ENCODE data around the gene BMPR1A.
"Not testable (repeated sequence)": the region's sequence is repeated elsewhere in the genome, so short reads cannot be mapped to it uniquely, and the experiment has no call there.

BMPR1A gene

DNA sequence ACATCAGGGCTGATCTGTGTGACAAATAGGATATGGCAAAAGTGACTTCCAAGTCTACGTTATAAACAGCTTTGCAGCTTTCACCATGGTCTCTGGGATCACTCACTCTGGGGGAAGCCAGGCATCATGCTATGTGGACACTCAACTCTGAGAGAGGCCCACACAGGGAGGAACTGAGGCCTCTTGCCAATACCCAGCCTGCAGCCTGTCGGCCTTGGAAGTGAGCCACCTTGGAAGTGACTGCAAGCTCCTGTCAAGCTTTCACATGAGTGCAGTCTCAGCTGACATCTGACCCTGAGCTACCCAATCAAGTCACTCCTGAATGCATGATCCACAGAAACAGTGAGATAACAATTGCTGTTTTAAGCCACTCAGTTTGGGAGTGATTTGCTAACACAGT is 144.5 kb downstream of the BMPR1A start:
- no peak for DNase-seq

GRCh38 chr10:86904600-86904999 is 148.2 kb downstream of the BMPR1A start:
- no peak for DNase-seq

GRCh38 chr10:86905429-86905828 is 149.0 kb downstream of the BMPR1A start:
- DNase-seq = no peak

DNA sequence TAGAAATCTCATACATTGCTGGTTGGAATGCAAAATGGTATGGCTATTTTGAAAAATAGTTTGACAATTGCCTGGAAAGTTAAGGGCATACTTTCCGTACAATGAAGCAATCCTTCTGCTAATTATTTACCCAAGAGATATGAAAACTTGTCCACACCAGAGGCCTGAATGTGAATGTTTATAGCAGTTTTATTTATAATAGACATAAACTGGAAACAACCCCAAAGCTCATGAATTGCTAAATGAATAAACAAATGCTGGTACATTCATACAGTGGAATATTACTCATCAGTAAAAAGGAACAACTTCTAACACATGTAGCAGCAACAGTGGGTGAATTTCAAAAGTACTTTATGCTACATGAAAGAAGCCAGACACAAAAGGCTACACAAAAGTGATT is 158.3 kb downstream of the BMPR1A start:
- DNase-seq = no peak

DNA sequence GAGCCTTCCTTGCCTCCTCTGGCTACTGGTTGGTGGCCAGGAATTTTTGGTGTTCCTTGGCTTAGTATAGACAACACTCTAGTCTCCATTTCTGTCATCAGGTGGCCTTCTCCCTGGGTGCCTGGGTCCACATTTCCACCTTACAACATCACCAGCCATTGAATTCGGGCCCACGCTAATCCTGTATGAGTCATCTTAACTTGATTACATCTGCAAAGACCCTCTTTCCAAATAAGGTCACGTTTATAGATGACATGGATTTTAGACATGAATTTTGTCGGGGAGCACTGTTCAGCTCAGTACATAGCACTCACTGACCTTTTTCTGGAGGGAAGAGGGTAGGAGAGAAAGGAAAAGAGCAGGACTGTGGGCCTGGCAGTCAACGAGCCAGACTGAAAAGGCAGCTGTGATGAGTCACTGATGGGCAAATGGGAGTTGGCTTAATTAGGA is 161.6 kb downstream of the BMPR1A start:
- DNase-seq = no peak

DNA sequence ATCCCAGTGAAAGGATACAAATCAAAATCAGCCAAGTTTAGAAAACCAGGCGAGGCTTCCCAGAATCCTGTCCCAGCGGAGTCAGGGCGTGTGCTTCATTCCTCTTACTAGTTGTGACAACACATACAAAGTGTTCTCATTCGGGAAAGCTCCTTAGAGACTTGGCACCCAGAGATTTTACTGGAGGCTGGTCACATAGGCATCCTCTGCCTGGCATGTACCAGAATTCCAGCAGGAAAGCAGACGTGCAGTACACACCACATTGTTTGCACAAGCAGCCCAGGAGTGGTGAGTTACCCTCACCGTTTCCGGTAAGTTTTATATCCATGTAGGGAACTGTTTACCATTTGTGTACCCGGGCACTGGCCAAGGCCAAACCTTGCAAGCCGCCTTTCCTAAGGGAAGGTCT is 166.1 kb downstream of the BMPR1A start:
- DNase-seq = no peak

DNA sequence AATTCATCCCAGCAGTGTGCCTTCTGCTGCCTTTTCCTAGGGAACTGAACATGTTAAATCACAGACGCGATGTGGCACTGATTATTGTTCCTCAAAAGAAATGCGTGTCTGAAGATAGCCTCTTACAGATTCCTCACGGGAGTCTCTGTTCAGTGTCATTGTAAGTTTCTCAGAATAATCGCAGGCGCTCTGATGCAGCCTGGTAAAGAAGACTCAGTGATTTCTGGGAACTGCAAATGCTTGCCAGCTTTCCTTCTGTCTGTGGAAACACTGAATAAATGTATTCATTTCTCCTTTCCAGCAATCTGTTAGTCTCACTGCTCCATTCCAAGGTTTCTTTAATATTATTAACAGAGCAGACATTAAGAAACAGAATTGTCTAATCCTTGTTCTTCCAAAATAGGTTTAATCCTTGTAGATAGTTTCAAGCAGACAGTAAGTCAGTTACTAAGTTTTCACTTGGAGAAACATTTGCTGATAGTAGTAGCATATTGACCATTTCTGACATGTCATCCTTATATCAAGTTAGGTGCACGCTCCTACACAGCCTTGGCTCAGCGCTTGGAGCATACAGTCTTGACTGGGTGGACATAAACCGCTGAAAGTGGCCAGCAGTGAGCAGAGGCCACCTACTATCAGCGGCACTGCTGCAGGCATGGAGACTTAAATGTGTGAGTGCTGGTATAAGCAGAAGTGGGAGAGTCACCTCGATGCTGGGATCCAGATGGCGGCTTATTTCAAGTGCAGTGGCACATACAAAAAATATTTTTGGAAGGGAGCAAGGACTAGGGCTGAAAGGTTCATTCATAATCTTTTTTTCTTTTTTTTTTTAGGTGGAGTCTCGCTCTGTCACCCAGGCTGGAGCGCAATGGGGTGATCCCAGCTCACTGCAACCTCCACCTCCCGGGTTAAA is 173.3 kb downstream of the BMPR1A start:
- DNase-seq = no peak

- no peak for DNase-seq
These were observed 175.5 kb downstream of the BMPR1A start for GRCh38 chr10:86931872-86932271.

GRCh38 chr10:86932674-86933073 is 176.3 kb downstream of the BMPR1A start:
- DNase-seq = no peak

DNA sequence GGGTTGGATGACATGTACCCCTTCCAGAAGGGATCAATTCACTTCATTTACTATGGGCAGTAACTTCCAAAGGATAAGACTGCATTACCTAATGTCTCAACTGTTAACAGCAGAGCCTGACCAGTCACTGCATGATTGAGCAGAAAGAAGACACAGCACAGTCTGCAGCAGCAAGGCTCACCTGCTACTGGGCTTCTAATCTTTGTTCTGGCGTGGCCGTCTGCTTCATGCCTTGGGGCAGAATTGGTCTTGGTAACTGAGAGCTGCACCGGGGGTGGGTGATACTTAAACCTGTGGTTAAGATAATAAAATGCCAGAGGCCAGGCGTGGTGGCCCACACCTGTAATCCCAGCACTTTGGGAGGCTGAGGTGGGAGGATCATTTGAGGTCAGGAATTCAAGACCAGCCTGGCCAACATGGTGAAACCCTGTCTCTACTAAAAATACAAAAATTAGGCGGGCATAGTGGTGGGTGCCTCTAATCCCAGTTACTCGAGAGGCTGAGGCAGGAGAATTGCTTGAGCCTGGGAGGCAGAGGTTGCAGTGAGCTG is 177.8 kb downstream of the BMPR1A start:
- DNase-seq = not testable (repeated sequence)

- DNase-seq = no peak
These were observed 180.5 kb downstream of the BMPR1A start for GRCh38 chr10:86936661-86937501.

DNA sequence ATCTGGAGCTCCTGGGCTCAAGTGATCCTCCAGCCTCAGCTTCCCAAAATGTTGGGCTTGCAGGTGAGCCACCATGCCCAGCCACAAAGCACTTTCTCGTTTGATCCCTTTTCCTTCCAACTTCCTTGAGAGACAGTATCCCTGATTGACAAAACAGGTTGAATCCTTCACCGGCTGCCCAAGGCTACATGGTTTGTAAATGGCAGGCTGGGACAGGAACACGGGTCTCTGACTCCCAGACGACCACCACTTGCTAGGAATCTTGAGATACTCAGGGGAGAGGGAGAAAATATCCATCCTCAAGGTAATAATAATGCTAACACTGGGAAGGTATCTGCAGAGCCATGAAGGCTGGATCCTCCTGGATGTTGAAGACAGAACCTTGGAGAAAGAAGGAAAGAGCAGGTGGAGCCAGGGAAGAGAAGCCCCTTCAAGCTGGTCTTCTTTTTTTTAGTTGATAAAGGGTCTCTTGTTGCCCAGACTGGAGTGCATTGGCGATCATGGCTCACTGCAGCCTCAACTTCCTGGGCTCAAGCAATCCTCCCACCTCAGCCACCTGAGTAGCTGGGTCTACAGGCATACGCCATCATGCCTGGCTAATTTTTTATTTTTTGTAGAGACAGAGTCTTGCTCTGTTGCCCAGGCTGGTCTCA is 181.2 kb downstream of the BMPR1A start:
- no peak for DNase-seq

DNA sequence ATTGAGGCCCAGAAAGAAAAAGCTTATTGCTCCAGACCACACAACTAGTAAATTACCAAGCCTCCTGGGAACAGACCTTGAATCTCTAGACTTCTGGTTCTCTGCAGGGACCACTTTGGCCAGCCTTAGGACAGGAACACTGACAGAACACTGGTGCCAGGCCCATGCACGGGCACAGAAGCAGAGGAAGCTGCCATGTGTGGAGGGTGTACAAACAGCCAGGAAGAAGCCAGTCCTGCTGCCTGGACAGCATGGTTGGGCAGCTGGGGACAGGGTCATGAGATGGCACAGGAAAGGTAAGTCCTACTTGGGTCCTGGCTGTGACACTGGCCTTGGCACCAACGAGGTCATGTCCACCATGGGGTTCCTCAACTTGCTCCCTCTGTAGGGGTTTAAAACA is 181.8 kb downstream of the BMPR1A start:
- no peak for DNase-seq

DNA sequence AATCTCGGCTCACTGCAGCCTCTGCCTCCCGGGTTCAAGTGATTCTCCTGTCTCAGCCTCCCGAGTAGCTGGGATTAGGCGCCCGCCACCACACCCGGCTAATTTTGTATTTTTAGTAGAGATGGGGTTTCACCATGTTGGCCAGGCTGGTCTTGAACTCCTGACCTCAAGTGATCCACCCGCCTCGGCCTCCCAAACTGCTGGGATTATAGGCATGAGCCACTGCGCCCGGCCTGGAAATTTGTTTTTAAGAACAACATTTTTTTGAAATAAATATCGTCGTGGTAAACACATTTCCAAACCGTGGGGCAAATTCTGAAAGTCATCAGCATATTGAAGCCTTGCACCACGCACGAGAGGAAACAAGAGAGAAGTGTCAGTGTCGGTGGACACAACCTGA is 183.7 kb downstream of the BMPR1A start:
- DNase-seq = not testable (repeated sequence)

DNA sequence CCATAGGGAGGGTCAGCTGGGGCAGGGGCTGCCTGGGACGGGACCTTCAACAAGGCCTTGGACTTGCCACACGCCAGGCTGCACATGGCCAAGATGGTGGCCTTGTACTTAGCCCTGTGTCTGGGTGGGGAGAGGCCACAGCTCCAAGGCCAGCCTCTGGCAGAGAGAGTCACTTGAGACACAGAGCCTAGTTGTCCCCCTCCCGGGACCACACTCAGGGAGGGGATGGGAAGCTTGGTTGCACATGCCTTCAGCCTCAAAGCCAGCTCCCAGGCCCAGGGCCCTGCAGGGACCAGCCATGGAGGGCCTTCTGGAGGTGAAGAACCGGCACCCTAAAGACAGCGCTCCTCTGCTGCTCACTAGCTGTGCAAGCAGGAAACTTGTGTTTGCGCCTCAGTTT is 184.3 kb downstream of the BMPR1A start:
- no peak for DNase-seq

DNA sequence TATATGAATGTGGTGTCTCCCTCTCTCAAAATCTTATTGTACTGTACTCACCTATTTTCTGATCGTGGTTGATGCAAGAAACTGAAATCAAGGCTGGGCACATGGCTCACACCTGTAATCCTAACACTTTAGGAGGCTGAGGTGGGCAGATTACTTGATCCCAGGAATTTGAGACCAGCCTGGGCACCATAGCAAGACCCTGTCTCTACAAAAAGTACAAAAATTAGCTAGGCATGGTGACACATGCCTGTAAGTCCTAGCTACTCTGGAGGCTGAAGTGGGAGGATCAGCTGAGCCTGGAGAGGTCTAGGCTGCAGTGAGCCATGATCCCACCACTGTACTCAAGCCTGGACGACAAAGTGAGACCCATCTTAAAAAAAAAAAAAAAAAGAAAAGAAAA is 185.0 kb downstream of the BMPR1A start:
- DNase-seq = no peak

- DNase-seq = no peak
These were observed 185.6 kb downstream of the BMPR1A start for GRCh38 chr10:86941991-86942421.

GRCh38 chr10:86942441-86943315 is 186.3 kb downstream of the BMPR1A start:
- no peak for DNase-seq

DNA sequence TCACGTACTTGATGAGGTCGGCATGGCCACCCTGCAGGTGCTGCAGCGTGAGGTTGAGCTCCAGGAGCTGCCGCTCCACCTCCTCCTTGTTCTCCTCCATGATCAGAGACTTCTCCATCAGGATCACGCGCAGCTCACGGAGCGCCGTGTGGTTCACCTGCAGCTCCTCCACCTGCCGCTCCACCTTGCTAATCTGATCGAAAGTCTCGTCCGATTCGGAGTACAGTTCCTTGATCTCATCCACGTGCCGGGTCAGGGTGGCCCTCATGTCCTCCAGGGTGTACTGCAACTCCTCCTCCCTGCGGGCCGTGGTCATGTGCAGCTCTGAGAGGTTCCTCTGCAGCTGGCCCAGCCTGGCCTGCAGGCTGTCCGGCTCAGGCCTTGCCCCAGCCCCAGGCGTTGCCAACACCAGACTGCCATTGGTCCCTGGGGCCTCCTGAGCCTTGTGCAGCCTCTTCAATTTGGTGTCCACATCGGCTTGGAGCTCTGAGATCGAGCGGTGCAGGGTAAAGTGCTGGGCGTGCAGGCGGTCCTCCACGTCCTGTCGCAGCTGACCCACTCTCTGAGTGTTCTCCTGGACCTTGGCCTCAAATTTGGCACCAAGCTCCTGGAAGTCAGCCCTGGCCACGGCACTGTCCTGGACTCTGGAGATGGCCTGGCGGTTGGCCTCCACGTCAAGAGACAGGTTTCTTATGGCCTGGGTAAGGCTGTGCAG is 187.1 kb downstream of the BMPR1A start:
- DNase-seq = no peak

GRCh38 chr10:86944031-86944419 is 187.6 kb downstream of the BMPR1A start:
- no peak for DNase-seq

GRCh38 chr10:86944471-86944870 is 188.1 kb downstream of the BMPR1A start:
- DNase-seq = no peak
